ENCODE measurements around the gene POLR2A. TPM values are rescaled to one million over a fixed set of nuclear protein-coding genes. Genes with fewer than 3 reads are reported as not detected.

Gene POLR2A
- total RNA-seq, 2 experiments from 2014 or later, result 192 to 214 TPM

DNA sequence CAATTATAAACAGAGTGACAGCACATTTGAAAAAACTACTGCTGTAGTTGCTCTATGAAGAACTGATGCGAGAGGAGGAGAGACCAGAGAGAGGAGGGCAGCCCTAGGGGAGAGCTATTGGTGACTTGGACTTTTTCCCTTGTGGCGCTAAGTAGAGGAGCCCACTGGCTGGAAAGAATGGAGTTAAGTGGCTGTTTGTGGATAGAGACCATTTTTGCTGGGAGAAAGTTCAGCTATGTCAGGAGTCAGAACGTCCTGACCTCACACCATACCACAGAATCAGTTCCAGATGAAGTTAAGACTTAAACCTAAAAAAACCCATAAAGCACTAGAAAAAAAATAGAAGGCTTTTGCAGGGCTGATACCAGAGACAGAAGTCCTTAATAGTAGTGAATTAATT lies 2.0 kb downstream of the POLR2A start:
- Mint-ChIP-seq H3K4me3 (peak overlapping the region; percentile 94), H3K36me3 (peaks cover 25% of the 10 kb centered on the region), H3K9me3 (no peaks in the 10 kb centered on the region), H3K27me3 (no peaks in the 10 kb centered on the region), H3K27ac (peak overlapping the region; percentile 65), H3K4me1 (peaks cover 53% of the 10 kb centered on the region)
- DNase-seq (no peak), ATAC-seq (ENCODE audit: low read depth) (no peak)
- POLR2A ChIA-PET, result interaction anchor here (0.6 to 6.6 kb wide), 14 partner anchors 9 to 200 kb away, joined by 3 to 65 read pairs (median 10); partner anchors contain the start of genes ACAP1, CHRNB1, FGF11 and TMEM102

DNA sequence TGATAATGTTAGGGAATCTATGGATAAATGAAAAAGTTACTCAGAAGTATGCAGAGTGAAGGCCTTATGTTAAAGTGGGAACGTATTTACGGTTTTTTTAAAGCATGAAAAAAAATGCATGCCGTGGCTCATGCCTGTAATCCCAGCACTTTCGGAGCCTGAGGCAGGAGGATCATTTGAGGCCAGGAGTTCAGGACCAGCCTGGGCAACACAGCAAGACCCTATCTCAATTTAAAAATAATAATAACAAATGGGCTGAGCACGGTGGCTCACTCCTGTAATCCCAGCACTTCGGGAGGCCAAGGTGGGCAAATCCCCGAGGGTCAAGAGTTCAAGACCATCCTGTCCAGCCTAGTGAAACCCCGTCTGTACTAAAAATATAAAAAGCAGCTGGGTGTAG lies 6.0 kb downstream of the POLR2A start:
- ATAC-seq (ENCODE audit: low read depth) (no peak), DNase-seq (no peak)
- H3K4me3 Mint-ChIP-seq, result no peak overlapping the region
- H3K9me3 Mint-ChIP-seq, result no peaks in the 10 kb centered on the region
- peaks cover 57% of the 10 kb centered on the region for H3K4me1 Mint-ChIP-seq
- no peaks in the 10 kb centered on the region for H3K27me3 Mint-ChIP-seq
- H3K27ac Mint-ChIP-seq, result peak overlapping the region; percentile 9
- peaks cover 35% of the 10 kb centered on the region for H3K36me3 Mint-ChIP-seq
- POLR2A ChIA-PET, result interaction anchor here (0.7 to 1.3 kb wide), 3 partner anchors 14 to 124 kb away, joined by 3 to 4 read pairs (median 4); partner anchors contain the start of gene FXR2

DNA sequence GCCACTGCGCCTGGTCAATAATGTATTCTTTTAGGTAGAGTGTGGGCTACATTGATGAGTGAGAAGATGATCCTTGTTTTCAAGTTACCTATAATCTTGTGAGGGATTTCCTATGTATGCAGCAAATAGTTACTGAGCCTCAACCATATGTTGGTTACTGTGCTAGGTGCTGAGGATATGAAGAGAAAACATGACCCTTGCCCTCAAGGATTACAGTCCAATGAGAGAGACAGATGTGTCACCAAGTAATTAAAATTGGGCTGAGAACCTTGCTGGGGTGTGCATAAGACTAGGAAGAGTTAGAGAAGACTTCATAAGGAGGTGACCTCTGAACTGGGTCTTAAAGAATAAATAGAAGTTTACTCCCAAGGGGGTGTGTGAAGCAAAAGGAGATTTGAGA lies 7.4 kb downstream of the POLR2A start:
- H3K27ac Mint-ChIP-seq, result no peak overlapping the region
- no peaks in the 10 kb centered on the region for H3K27me3 Mint-ChIP-seq
- DNase-seq (no peak), ATAC-seq (ENCODE audit: low read depth) (no peak)
- peaks cover 35% of the 10 kb centered on the region for H3K36me3 Mint-ChIP-seq
- H3K9me3 Mint-ChIP-seq, result no peaks in the 10 kb centered on the region
- H3K4me3 Mint-ChIP-seq, result no peak overlapping the region
- H3K4me1 Mint-ChIP-seq, result peaks cover 50% of the 10 kb centered on the region
- POLR2A ChIA-PET, result no interaction called here

DNA sequence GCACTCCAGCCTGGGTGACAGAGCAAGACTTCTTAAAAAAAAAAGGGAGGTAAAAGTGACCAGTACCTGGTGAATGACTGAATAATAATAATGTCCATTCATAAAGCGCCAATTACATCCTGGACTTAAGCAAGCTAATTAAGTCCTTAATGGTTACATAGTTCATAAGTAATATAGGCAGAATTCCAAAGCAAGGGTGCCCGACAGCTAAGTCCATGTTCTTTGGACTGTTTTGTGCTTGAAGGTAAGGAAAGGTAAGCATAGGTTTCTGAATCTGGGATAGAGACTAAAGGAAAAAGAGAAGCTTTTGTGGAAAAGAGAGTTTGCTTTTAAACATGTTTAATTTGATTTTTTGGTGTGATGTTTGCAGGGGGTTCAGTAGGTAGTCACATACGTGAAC lies 9.8 kb downstream of the POLR2A start:
- Mint-ChIP-seq H3K9me3 (no peaks in the 10 kb centered on the region), H3K27me3 (no peaks in the 10 kb centered on the region), H3K27ac (peak overlapping the region; percentile 57), H3K4me1 (peaks cover 37% of the 10 kb centered on the region), H3K4me3 (no peak overlapping the region), H3K36me3 (peaks cover 36% of the 10 kb centered on the region)
- no peak for ATAC-seq (ENCODE audit: low read depth)
- no peak for DNase-seq
- POLR2A ChIA-PET, result interaction anchor here (1.3 kb wide), 1 partner anchor 55 kb away, joined by 3 read pairs; no protein-coding TSS in a partner anchor

DNA sequence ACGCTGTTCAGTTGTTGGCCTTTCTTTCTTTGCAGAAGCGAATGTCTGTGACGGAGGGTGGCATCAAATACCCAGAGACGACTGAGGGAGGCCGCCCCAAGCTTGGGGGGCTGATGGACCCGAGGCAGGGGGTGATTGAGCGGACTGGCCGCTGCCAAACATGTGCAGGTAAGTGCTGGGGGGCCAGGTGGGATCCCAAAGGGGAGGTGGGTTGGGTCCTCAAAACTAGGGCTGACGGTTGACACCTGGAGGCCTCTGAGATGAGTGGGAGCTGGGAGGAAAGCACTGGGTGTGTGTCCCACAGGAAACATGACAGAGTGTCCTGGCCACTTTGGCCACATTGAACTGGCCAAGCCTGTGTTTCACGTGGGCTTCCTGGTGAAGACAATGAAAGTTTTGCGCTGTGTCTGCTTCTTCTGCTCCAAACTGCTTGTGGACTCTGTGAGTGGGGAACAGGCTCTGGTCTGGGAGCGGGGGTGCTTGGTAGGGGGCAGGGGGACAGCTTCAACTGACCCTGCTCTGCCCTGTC lies 11.8 kb downstream of the POLR2A start:
- H3K27me3 Mint-ChIP-seq, result no peaks in the 10 kb centered on the region
- ATAC-seq (ENCODE audit: low read depth), result no peak

DNA sequence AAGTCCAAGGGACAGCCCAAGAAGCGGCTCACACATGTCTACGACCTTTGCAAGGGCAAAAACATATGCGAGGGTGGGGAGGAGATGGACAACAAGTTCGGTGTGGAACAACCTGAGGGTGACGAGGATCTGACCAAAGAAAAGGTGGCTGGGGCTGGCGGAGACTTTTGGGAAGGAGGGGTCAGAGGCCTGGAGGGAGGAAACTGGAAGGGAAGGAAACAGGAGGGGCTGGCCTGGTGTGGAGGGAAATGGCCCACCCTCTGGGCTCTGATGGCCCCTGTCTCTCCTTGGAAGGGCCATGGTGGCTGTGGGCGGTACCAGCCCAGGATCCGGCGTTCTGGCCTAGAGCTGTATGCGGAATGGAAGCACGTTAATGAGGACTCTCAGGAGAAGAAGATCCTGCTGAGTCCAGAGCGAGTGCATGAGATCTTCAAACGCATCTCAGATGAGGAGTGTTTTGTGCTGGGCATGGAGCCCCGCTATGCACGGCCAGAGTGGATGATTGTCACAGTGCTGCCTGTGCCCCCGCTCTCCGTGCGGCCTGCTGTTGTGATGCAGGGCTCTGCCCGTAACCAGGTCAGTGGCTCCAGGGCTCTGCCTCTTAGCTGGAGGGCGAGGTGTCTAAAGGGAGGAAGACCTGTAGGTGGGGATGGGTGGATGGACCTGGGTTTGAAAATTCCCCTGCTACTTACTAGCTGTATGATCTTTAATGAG lies 12.5 kb downstream of the POLR2A start:
- Mint-ChIP-seq H3K4me1 (peaks cover 19% of the 10 kb centered on the region), H3K4me3 (no peak overlapping the region), H3K36me3 (peaks cover 48% of the 10 kb centered on the region), H3K27me3 (no peaks in the 10 kb centered on the region), H3K27ac (peak overlapping the region; percentile 58), H3K9me3 (no peaks in the 10 kb centered on the region)
- ATAC-seq (ENCODE audit: low read depth) (no peak), DNase-seq (no peak)
- POLR2A ChIA-PET, result interaction anchor here (2.0 kb wide), 1 partner anchor 12 kb away, joined by 7 read pairs; the partner anchor contains the start of gene POLR2A

More for the DNA sequence above, 11.8 kb downstream of the POLR2A start:
- POLR2A ChIA-PET, result interaction anchor here (2.0 kb wide), 1 partner anchor 11 kb away, joined by 7 read pairs; the partner anchor contains the start of gene POLR2A
- DNase-seq, result no peak
- Mint-ChIP-seq H3K36me3 (peaks cover 42% of the 10 kb centered on the region), H3K4me1 (peaks cover 22% of the 10 kb centered on the region), H3K4me3 (no peak overlapping the region), H3K9me3 (no peaks in the 10 kb centered on the region), H3K27ac (no peak overlapping the region)

DNA sequence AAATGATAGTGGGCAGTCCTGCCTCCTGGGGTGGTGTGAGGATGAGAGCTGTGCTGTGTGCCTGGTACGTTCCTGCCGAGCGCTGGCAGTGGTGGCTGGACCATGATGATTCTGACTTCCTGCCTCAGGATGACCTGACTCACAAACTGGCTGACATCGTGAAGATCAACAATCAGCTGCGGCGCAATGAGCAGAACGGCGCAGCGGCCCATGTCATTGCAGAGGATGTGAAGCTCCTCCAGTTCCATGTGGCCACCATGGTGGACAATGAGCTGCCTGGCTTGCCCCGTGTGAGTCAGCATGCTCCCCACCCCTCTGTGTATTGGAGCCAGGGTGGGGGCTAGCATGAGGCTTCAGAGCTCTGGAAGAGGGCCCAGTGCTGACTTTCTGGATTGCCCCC lies 13.1 kb downstream of the POLR2A start:
- H3K4me3 Mint-ChIP-seq, result no peak overlapping the region
- H3K4me1 Mint-ChIP-seq, result peaks cover 15% of the 10 kb centered on the region
- DNase-seq (no peak), ATAC-seq (ENCODE audit: low read depth) (no peak)
- H3K27ac Mint-ChIP-seq, result no peak overlapping the region
- POLR2A ChIA-PET, result interaction anchor here (2.0 kb wide), 1 partner anchor 13 kb away, joined by 7 read pairs; the partner anchor contains the start of gene POLR2A
- H3K36me3 Mint-ChIP-seq, result peaks cover 49% of the 10 kb centered on the region
- H3K27me3 Mint-ChIP-seq, result no peaks in the 10 kb centered on the region
- H3K9me3 Mint-ChIP-seq, result no peaks in the 10 kb centered on the region

DNA sequence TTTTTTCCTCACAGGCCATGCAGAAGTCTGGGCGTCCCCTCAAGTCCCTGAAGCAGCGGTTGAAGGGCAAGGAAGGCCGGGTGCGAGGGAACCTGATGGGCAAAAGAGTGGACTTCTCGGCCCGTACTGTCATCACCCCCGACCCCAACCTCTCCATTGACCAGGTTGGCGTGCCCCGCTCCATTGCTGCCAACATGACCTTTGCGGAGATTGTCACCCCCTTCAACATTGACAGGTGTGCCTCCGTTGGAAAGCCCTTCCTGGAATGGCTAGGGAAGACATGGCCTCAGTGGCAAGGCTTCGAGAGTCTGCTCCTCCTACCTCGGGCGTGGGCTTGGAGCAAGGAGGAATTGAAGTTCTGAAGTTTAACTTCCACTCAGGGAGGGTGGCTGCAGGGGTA lies 13.5 kb downstream of the POLR2A start:
- Mint-ChIP-seq H3K27me3 (no peaks in the 10 kb centered on the region), H3K4me1 (peaks cover 15% of the 10 kb centered on the region), H3K4me3 (no peak overlapping the region), H3K9me3 (no peaks in the 10 kb centered on the region), H3K36me3 (peaks cover 52% of the 10 kb centered on the region), H3K27ac (no peak overlapping the region)
- ATAC-seq (ENCODE audit: low read depth) (no peak), DNase-seq (no peak)
- POLR2A ChIA-PET, result no interaction called here

DNA sequence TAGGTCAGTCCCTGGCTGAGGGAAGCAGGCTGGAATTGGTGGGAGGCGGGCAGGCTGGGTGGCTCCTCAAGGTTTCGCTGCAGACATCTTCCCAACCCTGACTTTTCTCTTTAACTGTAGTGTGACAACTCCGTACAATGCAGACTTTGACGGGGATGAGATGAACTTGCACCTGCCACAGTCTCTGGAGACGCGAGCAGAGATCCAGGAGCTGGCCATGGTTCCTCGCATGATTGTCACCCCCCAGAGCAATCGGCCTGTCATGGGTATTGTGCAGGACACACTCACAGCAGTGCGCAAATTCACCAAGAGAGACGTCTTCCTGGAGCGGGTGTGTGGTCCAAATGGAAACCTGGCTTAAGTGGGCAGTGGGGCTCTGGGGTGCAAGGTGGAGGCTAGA lies 15.0 kb downstream of the POLR2A start:
- Mint-ChIP-seq H3K9me3 (no peaks in the 10 kb centered on the region), H3K36me3 (peaks cover 51% of the 10 kb centered on the region), H3K27me3 (no peaks in the 10 kb centered on the region), H3K4me3 (no peak overlapping the region), H3K4me1 (peaks cover 3% of the 10 kb centered on the region), H3K27ac (no peak overlapping the region)
- POLR2A ChIA-PET, result no interaction called here
- DNase-seq (no peak), ATAC-seq (ENCODE audit: low read depth) (no peak)

DNA sequence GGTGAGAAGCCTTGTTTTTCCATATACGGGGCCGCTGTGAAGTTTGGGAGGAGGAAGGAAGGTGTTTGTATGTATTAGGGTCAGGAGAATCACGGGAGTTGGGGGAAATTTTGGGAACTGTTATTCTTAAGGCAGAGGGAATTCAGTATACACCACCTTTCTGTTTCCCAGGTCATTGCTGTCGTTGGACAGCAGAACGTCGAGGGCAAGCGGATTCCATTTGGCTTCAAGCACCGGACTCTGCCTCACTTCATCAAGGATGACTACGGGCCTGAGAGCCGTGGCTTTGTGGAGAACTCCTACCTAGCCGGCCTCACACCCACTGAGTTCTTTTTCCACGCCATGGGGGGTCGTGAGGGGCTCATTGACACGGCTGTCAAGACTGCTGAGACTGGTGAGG lies 17.6 kb downstream of the POLR2A start:
- no peaks in the 10 kb centered on the region for H3K9me3 Mint-ChIP-seq
- POLR2A ChIA-PET, result no interaction called here
- H3K36me3 Mint-ChIP-seq, result peaks cover 50% of the 10 kb centered on the region
- no peak for DNase-seq
- no peak for ATAC-seq (ENCODE audit: low read depth)
- no peaks in the 10 kb centered on the region for H3K27me3 Mint-ChIP-seq
- no peak overlapping the region for H3K4me3 Mint-ChIP-seq
- H3K4me1 Mint-ChIP-seq, result no peaks in the 10 kb centered on the region
- peak overlapping the region; percentile 14 for H3K27ac Mint-ChIP-seq

DNA sequence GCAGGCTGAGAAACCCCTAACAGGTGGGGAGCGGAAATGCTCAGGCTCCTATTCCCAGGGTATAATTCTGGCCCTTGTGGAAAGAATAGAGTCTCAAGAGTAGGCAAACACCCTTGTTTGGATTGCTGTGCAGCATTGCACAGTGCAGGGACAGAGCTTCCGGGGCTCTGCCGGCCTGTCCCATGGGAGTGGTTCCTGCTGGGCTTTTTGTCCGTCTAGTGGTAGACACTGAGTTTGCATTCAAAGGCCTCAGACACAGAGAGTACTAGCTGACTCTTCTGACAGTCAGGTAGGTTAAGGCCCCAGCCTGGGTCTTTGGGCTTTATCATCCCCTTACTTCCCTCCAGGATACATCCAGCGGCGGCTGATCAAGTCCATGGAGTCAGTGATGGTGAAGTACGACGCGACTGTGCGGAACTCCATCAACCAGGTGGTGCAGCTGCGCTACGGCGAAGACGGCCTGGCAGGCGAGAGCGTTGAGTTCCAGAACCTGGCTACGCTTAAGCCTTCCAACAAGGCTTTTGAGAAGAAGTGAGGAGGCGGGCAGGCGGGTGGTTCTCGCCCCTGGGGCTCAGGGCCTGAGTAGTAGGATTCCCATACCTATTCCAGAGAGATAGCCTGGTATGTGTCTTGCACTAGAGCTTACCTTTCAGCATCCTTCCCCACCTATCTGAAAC lies 18.1 kb downstream of the POLR2A start:
- Mint-ChIP-seq H3K9me3 (no peaks in the 10 kb centered on the region), H3K36me3 (peaks cover 46% of the 10 kb centered on the region), H3K27ac (no peak overlapping the region), H3K27me3 (no peaks in the 10 kb centered on the region), H3K4me3 (no peak overlapping the region), H3K4me1 (no peaks in the 10 kb centered on the region)
- DNase-seq, result no peak
- POLR2A ChIA-PET, result interaction anchor here (1.3 kb wide), 1 partner anchor 146 kb away, joined by 3 read pairs; no protein-coding TSS in a partner anchor
- ATAC-seq (ENCODE audit: low read depth), result no peak

DNA sequence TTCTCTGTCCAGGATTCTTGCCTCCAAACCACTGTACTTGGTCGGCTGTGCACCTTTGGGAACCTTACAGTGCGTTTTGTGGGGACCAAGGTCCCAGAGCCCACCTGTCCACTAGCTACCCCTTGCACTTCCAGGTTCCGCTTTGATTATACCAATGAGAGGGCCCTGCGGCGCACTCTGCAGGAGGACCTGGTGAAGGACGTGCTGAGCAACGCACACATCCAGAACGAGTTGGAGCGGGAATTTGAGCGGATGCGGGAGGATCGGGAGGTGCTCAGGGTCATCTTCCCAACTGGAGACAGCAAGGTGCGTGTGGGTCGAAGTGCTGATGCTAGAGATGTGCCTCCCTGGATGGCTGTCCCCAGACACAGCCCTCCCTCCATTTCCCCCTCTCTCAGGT lies 18.8 kb downstream of the POLR2A start:
- no peaks in the 10 kb centered on the region for H3K4me1 Mint-ChIP-seq
- H3K27ac Mint-ChIP-seq, result no peak overlapping the region
- POLR2A ChIA-PET, result interaction anchor here (1.3 kb wide), 1 partner anchor 147 kb away, joined by 3 read pairs; no protein-coding TSS in a partner anchor
- ATAC-seq (ENCODE audit: low read depth) (no peak), DNase-seq (no peak)
- no peaks in the 10 kb centered on the region for H3K27me3 Mint-ChIP-seq
- H3K4me3 Mint-ChIP-seq, result no peak overlapping the region
- no peaks in the 10 kb centered on the region for H3K9me3 Mint-ChIP-seq
- peaks cover 48% of the 10 kb centered on the region for H3K36me3 Mint-ChIP-seq

DNA sequence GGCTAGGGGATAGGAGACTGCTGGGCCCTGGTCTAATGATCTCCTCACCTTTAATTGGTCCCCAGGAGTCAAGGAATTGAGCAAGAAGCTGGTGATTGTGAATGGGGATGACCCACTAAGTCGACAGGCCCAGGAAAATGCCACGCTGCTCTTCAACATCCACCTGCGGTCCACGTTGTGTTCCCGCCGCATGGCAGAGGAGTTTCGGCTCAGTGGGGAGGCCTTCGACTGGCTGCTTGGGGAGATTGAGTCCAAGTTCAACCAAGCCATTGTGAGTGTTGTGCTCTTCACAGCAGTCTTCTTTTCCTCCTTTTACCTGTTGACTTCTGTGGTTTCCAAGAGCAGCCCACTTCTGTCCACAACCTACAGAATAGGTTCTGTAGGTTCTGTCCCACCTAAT lies 19.4 kb downstream of the POLR2A start:
- ATAC-seq (ENCODE audit: low read depth) (no peak), DNase-seq (no peak)
- POLR2A ChIA-PET, result interaction anchor here (1.3 kb wide), 1 partner anchor 147 kb away, joined by 3 read pairs; no protein-coding TSS in a partner anchor
- Mint-ChIP-seq H3K27ac (no peak overlapping the region), H3K9me3 (no peaks in the 10 kb centered on the region), H3K27me3 (no peaks in the 10 kb centered on the region), H3K4me3 (no peak overlapping the region), H3K36me3 (peaks cover 47% of the 10 kb centered on the region), H3K4me1 (no peaks in the 10 kb centered on the region)
